Activated CD8-positive, alpha-beta memory T cell treated with anti-CD3 and anti-CD28 coated beads for 1 hour (primary cell): Measurements from ENCODE around the gene PAWR.
"Not testable (repeated sequence)": the region's sequence is repeated elsewhere in the genome, so short reads cannot be mapped to it uniquely, and the experiment has no call there.

Experiments
- DNase-seq, 2 donors: peaks; one replicate each; pipeline ENCODE4 v3.0.0-alpha.2; 2020; ENCODE audit warnings: low read depth in 1 of 2; ENCODE audit errors: extremely low read depth in 1 of 2

Gene PAWR

DNA sequence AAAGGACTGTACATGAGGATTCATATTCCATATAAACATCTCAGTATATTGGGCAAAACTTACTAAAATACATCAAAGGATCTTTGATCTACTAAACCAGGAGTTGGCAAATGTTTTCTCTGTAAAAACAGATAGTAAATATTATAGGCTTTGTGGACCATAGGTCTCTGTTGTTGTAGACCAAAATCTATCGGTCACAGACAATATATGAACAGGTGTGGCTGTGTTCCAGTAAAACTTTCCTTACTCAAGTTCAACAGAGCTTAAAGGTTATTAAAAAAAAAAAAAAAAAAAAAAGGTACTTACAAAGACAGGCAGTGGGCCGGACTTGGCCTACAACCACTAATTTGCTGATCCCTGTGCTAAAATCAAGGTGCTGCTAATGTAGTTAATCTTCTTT, 40.3 kb downstream of the PAWR start:
- no peak for DNase-seq

GRCh38 chr12:79648881-79649280, 41.9 kb downstream of the PAWR start:
- no peak for DNase-seq

- DNase-seq, result not testable (repeated sequence)
Observed at GRCh38 chr12:79646843-79647242, 43.9 kb downstream of the PAWR start.

- no peak for DNase-seq
Observed at GRCh38 chr12:79645235-79645630, 45.5 kb downstream of the PAWR start.

GRCh38 chr12:79644274-79645234, 46.2 kb downstream of the PAWR start:
- DNase-seq, result no peak

DNA sequence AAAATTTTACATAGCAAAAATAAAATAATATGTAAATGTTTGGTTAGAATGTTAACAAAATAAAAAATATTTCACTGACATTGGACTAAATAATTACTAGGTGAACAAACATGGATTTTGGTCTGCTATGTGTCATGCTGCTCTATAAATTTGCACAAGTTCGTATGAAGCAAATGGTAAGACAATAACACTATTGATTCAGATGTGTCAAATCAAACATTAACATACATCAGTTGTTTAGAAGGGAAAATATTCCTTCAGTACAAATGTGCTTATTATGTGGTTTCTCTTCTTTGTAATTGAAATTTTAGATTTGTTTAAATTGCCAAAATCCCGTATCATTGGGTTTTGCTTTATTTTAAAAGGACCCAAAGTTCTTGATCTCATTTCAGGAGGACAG, 46.9 kb downstream of the PAWR start:
- DNase-seq, result no peak

- DNase-seq, result no peak
Observed at GRCh38 chr12:79638490-79638889, 52.3 kb downstream of the PAWR start.

- DNase-seq, result no peak
Observed at GRCh38 chr12:79637093-79637492, 53.7 kb downstream of the PAWR start.

DNA sequence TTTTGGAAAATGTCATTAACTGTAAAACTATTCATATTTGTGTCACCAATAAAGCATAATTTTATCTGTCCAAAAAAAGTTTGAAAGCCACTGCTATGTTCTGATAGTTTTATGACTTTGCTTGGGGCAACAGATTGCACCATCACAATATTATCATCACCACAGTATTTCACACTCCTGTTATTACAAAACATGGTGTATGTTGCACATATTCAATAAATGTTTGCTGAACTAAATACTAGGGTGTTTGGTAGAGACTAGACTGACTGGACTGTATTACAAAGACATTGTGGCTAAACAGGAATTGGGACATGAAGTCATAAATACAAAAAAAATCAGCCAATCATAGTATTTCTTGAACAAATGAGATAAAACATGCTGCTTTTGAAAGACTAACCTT, 55.1 kb downstream of the PAWR start:
- no peak for DNase-seq

DNA sequence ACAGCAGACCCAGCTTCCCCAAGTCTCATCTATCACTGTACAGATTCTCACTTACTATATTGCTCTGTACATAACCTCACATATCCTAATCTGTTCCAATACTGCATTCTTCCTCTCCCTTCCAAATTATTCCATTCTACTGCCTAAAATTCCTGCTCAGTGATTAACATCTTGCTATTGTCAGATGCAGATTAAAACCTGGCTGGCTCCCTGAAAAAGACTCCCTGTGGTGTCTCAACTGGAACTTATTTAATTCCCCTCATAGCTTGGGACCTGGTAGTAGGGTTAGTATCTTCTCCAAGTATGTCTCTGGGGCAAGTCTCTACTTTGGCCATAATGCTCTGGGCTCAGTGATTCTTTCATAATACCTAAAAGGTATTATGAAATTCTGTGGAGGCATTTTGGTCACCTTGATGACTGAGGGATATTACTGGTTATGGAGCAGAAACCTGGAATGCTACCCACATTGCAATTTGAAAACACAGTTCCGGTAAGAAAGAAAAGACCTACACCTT, 55.8 kb downstream of the PAWR start:
- DNase-seq, result no peak

GRCh38 chr12:79629561-79629960, 61.2 kb downstream of the PAWR start:
- no peak for DNase-seq

GRCh38 chr12:79626735-79627134, 64.0 kb downstream of the PAWR start:
- DNase-seq, result not testable (repeated sequence)

DNA sequence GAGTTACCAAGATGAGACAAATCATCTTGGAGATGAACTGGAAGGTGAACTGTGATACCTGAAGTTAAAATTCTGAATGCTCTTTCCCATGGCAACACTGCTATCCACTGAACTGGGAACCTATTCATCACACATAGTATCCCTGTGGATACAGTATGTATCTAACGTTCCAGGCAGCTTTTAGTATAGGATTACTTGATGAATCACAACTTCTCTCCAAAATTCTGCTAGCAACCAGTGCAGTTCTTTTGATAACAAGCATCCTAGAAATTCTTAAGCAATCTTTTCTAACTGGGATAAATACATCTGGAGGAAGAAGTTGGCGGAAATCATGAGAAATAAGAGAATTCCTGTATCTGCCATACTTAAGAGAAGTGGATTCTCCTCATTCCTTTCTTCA, 66.4 kb downstream of the PAWR start:
- DNase-seq, result no peak

- no peak for DNase-seq
Observed at GRCh38 chr12:79619872-79620562, 70.7 kb downstream of the PAWR start.

GRCh38 chr12:79618848-79619404, 71.8 kb downstream of the PAWR start:
- no peak for DNase-seq

DNA sequence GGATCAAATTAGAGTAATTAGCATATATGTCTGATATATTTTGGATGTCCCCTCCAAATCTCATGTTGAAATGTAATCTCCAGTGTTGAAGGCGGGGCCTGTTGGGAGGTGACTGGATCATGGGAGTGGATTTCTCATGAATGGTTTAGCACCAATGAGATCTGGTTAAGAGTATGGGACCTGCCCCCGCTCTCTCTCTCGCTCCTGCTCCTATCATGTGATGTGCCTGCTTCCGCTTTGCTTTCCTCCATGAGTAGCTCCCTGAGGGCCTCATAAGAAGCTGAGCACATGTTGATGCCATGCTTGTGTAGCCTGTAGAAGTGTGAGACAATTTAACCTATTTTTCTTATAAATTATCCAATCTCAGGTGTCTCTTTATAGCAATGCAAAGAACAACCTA, 73.1 kb downstream of the PAWR start:
- no peak for DNase-seq

DNA sequence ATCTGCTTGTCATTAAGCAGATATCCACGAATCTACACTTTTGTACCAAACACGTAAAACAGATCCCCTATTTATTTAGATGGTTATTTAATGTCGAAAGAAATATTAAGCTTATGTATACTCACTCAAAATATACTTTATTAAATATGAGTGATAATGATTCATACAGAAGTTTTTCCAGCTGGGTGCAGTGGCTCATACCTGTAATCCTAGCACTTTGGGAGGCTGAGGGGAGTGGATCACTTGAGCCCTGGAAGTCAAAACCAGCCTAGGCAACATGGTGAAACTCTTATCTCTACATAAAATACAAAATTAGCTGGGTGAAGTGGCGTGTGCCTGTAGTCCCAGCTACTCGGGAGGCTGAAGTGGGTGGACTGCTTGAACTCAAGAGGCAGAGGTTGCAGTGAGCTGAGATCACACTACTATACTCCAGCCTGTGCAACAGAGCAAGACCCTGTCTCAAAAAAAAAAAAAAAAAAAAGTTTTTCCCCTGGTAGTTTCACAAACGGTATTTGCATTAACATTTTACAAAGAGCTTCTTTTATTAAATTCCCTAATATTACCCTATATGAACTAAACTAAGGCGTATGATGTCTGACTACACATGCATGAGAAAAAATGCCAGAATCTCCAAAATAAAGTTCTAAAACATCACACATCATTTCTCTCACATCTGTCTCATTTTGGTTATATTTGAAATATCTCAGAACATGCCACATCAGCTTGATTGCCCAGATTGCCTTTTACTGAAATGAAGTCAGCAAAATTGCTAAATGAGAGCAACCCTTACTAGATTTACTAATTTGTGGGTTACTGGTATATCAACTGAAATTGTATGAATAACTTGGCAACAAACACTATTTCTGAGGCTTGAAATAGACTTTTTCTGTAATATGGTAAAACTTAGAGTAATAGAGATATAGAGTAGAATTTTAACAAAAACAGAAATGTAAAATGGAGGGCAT, 74.9 kb downstream of the PAWR start:
- DNase-seq, result no peak

GRCh38 chr12:79614730-79615129, 76.0 kb downstream of the PAWR start:
- DNase-seq, result no peak

DNA sequence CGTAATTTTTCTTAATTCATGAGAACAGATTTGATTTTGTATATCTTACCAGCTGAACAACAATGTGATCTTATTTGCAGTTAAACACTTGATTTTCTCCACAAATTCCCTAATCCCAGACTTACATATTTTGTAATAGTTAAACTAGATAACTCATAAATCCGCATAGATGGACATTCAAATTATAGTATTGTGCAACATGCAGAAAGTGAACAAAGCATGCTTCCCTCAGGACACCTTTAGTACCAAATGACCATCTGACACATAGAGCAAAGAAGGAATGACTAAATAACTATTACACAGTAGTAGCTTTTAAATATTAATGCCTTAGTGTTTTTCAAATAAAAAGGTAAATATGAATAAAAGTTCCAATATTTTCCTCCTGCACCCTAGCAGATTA, 88.9 kb downstream of the PAWR start:
- no peak for DNase-seq

DNA sequence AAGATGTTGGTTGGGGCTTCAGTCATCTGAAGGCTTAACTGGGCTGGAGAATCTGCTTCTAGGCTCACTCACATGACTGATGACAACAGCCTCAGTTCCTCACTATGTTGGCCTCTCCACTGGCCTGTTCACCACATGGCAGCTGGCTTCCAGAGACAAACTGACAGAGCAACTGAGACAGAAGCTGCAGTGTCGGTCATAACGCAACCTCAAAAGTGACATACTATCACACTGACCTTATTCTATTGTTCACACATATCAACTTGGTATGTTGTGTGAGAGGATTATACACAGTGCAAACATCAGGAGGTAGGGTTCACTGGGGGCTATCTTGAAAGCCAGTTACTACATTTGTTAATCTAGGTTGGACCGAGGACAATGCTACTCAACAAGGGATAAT, 92.9 kb downstream of the PAWR start:
- DNase-seq, result no peak
